ENCODE results near the gene TAF7L.

GRCh38 chrX:101219864-101220346 lies 71.2 kb downstream of the TAF7L start:
- TF ChIP-seq POLR2AphosphoS5 (IDR thresholded peaks at IDR 0.05) (no peak), POLR2A (IDR thresholded peaks at IDR 0.05) (no peak)
- TF ChIP-seq, protein P1, sequence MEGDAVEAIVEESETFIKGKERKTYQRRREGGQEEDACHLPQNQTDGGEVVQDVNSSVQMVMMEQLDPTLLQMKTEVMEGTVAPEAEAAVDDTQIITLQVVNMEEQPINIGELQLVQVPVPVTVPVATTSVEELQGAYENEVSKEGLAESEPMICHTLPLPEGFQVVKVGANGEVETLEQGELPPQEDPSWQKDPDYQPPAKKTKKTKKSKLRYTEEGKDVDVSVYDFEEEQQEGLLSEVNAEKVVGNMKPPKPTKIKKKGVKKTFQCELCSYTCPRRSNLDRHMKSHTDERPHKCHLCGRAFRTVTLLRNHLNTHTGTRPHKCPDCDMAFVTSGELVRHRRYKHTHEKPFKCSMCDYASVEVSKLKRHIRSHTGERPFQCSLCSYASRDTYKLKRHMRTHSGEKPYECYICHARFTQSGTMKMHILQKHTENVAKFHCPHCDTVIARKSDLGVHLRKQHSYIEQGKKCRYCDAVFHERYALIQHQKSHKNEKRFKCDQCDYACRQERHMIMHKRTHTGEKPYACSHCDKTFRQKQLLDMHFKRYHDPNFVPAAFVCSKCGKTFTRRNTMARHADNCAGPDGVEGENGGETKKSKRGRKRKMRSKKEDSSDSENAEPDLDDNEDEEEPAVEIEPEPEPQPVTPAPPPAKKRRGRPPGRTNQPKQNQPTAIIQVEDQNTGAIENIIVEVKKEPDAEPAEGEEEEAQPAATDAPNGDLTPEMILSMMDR (IDR thresholded peaks at IDR 0.05): no peak
